ENCODE measurements around the gene RPL13.
A peak's percentile ranks its signal among the peaks of the same experiment; 100 is the strongest.
"Not testable (repeated sequence)": the region's sequence is repeated elsewhere in the genome, so short reads cannot be mapped to it uniquely, and the experiment has no call there.

Gene RPL13

GRCh38 chr16:89577055-89577759, 16.7 kb downstream of the RPL13 start:
- no peak for DNase-seq (ENCODE audit: low read depth)

- no peak for DNase-seq (ENCODE audit: low read depth)
These were observed 18.9 kb downstream of the RPL13 start for GRCh38 chr16:89579351-89579750.

- peak; percentile 80 for DNase-seq (ENCODE audit: low read depth)
These were observed 20.7 kb downstream of the RPL13 start for GRCh38 chr16:89581045-89581695.

- peak; percentile 65 for DNase-seq (ENCODE audit: low read depth)
These were observed 21.5 kb downstream of the RPL13 start for GRCh38 chr16:89581861-89582563.

- no peak for DNase-seq (ENCODE audit: low read depth)
These were observed 22.2 kb downstream of the RPL13 start for GRCh38 chr16:89582614-89583196.

- no peak for DNase-seq (ENCODE audit: low read depth)
These were observed 22.9 kb downstream of the RPL13 start for GRCh38 chr16:89583197-89583894.

- no peak for DNase-seq (ENCODE audit: low read depth)
These were observed 23.6 kb downstream of the RPL13 start for GRCh38 chr16:89583895-89584644.

GRCh38 chr16:89584768-89585549, 24.5 kb downstream of the RPL13 start:
- DNase-seq (ENCODE audit: low read depth), result no peak

GRCh38 chr16:89586218-89586617, 25.7 kb downstream of the RPL13 start:
- DNase-seq (ENCODE audit: low read depth), result no peak

GRCh38 chr16:89586853-89587252, 26.4 kb downstream of the RPL13 start:
- no peak for DNase-seq (ENCODE audit: low read depth)

GRCh38 chr16:89587676-89588075, 27.2 kb downstream of the RPL13 start:
- DNase-seq (ENCODE audit: low read depth), result not testable (repeated sequence)

GRCh38 chr16:89588413-89589109, 28.1 kb downstream of the RPL13 start:
- no peak for DNase-seq (ENCODE audit: low read depth)

- no peak for DNase-seq (ENCODE audit: low read depth)
These were observed 28.9 kb downstream of the RPL13 start for GRCh38 chr16:89589241-89589926.

GRCh38 chr16:89593841-89594240, 33.4 kb downstream of the RPL13 start:
- DNase-seq (ENCODE audit: low read depth), result no peak

- no peak for DNase-seq (ENCODE audit: low read depth)
These were observed 35.0 kb downstream of the RPL13 start for GRCh38 chr16:89595330-89596060.

GRCh38 chr16:89596061-89596689, 35.7 kb downstream of the RPL13 start:
- no peak for DNase-seq (ENCODE audit: low read depth)

GRCh38 chr16:89596957-89597649, 36.6 kb downstream of the RPL13 start:
- no peak for DNase-seq (ENCODE audit: low read depth)

GRCh38 chr16:89598199-89598598, 37.7 kb downstream of the RPL13 start:
- DNase-seq (ENCODE audit: low read depth), result no peak

All from fibroblast of the conjunctiva (primary cell).